Measurements from ENCODE around the gene VKORC1L1.
"Not testable (repeated sequence)": the region's sequence is repeated elsewhere in the genome, so short reads cannot be mapped to it uniquely, and the experiment has no call there.

Gene VKORC1L1

GRCh38 chr7:65951837-65952578 is 79.1 kb downstream of the VKORC1L1 start:
- in situ Hi-C loops (cut with MboI; ENCODE audit: low sequenced_read_pairs, unreplicated experiment), result no loop called here
- no peak for DNase-seq (ENCODE audit: low spot score)
- no peak for TF ChIP-seq CTCF (IDR thresholded peaks at IDR 0.05; ENCODE audit: borderline replicate concordance, control extremely low read depth, extremely low read depth, insufficient read depth, missing control alignments)

GRCh38 chr7:65953001-65953720 is 80.3 kb downstream of the VKORC1L1 start:
- no peak for DNase-seq (ENCODE audit: low spot score)
- no peak for TF ChIP-seq CTCF (IDR thresholded peaks at IDR 0.05; ENCODE audit: borderline replicate concordance, control extremely low read depth, extremely low read depth, insufficient read depth, missing control alignments)
- in situ Hi-C loops (cut with MboI; ENCODE audit: low sequenced_read_pairs, unreplicated experiment), result no loop called here

GRCh38 chr7:65953890-65954450 is 81.1 kb downstream of the VKORC1L1 start:
- in situ Hi-C loops (cut with MboI; ENCODE audit: low sequenced_read_pairs, unreplicated experiment), result no loop called here
- TF ChIP-seq CTCF (IDR thresholded peaks at IDR 0.05; ENCODE audit: borderline replicate concordance, control extremely low read depth, extremely low read depth, insufficient read depth, missing control alignments), result no peak
- no peak for DNase-seq (ENCODE audit: low spot score)

- in situ Hi-C loops (cut with MboI; ENCODE audit: low sequenced_read_pairs, unreplicated experiment), result no loop called here
- no peak for DNase-seq (ENCODE audit: low spot score)
- no peak for TF ChIP-seq CTCF (IDR thresholded peaks at IDR 0.05; ENCODE audit: borderline replicate concordance, control extremely low read depth, extremely low read depth, insufficient read depth, missing control alignments)
Measured at GRCh38 chr7:65955718-65956117, 82.8 kb downstream of the VKORC1L1 start.

GRCh38 chr7:65960351-65961074 is 87.6 kb downstream of the VKORC1L1 start:
- no peak for DNase-seq (ENCODE audit: low spot score)
- in situ Hi-C loops (cut with MboI; ENCODE audit: low sequenced_read_pairs, unreplicated experiment), result no loop called here
- TF ChIP-seq CTCF (IDR thresholded peaks at IDR 0.05; ENCODE audit: borderline replicate concordance, control extremely low read depth, extremely low read depth, insufficient read depth, missing control alignments), result no peak

- DNase-seq (ENCODE audit: low spot score), result no peak
- TF ChIP-seq CTCF (IDR thresholded peaks at IDR 0.05; ENCODE audit: borderline replicate concordance, control extremely low read depth, extremely low read depth, insufficient read depth, missing control alignments), result no peak
- in situ Hi-C loops (cut with MboI; ENCODE audit: low sequenced_read_pairs, unreplicated experiment), result no loop called here
Measured at GRCh38 chr7:65962033-65962432, 89.2 kb downstream of the VKORC1L1 start.

- DNase-seq (ENCODE audit: low spot score); in situ Hi-C loops (cut with MboI; ENCODE audit: low sequenced_read_pairs, unreplicated experiment): not testable (repeated sequence)
Measured at GRCh38 chr7:65964671-65965070, 91.8 kb downstream of the VKORC1L1 start.

All from GM13976 (cell line).